GM23248 (cell line): Measurements from ENCODE around the gene CACNA2D1.

Experiments
- EZH2 ChIP-seq: fragments of 200-600 bp; sonication (generic); IDR thresholded peaks from 2 replicates; pipeline ENCODE4 v1.6.1; 2018; ENCODE audit warnings: antibody characterized with exemption, mild to moderate bottlenecking; ENCODE audit not compliant: insufficient read depth, poor library complexity, severe bottlenecking
- EZH2phosphoT487 ChIP-seq: fragments of 200-600 bp; sonication (generic); IDR thresholded peaks from 2 replicates; pipeline ENCODE4 v1.6.1; 2018; ENCODE audit warnings: antibody characterized with exemption, moderate library complexity, mild to moderate bottlenecking, low read depth; ENCODE audit not compliant: insufficient read depth

DNA sequence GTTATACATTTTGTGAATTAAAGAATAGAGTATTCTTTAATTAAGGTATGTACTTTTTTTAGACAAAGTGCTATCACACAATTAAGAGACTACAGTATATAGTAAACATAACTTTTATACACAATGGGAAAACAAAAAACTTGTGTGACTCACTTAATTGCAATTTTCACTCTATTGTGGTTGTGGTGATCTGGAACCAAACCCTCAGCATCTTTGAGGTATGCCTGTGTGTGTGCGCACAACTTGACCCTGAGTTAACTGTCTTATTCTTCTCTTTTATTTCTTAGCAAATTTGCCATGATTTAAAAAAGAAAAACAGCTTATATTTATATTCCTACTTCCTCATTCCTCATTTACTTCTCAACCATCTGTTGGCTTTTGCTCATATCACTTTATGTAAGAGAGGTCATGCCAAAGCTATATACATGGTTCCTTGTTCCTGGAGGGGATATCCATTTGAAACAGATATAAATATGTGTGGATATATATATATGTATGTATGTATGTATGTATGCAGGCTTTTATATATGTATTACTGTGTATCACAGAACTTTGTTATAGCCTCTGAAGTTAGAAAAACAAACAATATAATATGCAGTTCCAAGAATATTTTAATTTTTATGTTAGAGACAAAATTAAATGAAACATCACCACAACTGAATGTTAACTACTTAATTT lies 414.2 kb downstream of the CACNA2D1 start:
- TF ChIP-seq EZH2 (no peak), EZH2phosphoT487 (no peak)
